Fibroblast of lung (primary cell): ENCODE data around the gene DAD1. TPM values are rescaled to one million over a fixed set of nuclear protein-coding genes. Genes with fewer than 3 reads are reported as not detected.

ENCODE experiments used
- DNase-seq, 2 donors: peaks; one replicate each; pipeline versions ENCODE4 v3.0.0 to v3.0.0-alpha.2; 2010; ENCODE audit warnings: low read depth in 2 of 2
- H2AFZ ChIP-seq: 2 replicates; pipeline ENCODE4 v1.5.1; 2012; ENCODE audit warnings: low read length, control low read depth, inconsistent platforms
- H3K27ac ChIP-seq: 2 replicates; pipeline ENCODE4 v1.5.1; 2011; ENCODE audit warnings: low read length, control low read depth; ENCODE audit not compliant: insufficient read depth
- H3K27me3 ChIP-seq: 2 replicates; pipeline ENCODE4 v1.5.1; 2011; ENCODE audit warnings: mild to moderate bottlenecking, low read length; ENCODE audit not compliant: control insufficient read depth, insufficient read depth
- H3K36me3 ChIP-seq: 2 replicates; pipeline ENCODE4 v1.5.1; 2011; ENCODE audit warnings: low read length; ENCODE audit not compliant: control insufficient read depth, insufficient read depth
- H3K4me1 ChIP-seq: 2 replicates; pipeline ENCODE4 v1.5.1; 2011; ENCODE audit warnings: low read length; ENCODE audit not compliant: control insufficient read depth, insufficient read depth; ENCODE audit errors: extremely low read depth
- H3K4me2 ChIP-seq: 2 replicates; pipeline ENCODE4 v1.5.1; 2011; ENCODE audit warnings: low read length, control low read depth; ENCODE audit not compliant: insufficient read depth; ENCODE audit errors: extremely low read depth
- H3K4me3 ChIP-seq, 4 experiments: fragments of 200-600 bp in 1 of 4; sonication (generic) in 1 of 4; replicated peaks in 1 of 4; 2 replicates each; pipeline ENCODE4 v1.5.1; 2011 to 2016; ENCODE audit warnings: low read length in 4 of 4, low read depth in 3 of 4, mild to moderate bottlenecking in 3 of 4, control low read depth in 2 of 4, inconsistent platforms in 1 of 4, mixed read lengths in 1 of 4; ENCODE audit not compliant: insufficient read depth in 1 of 4; ENCODE audit errors: control extremely low read depth in 1 of 4
- H3K79me2 ChIP-seq: 2 replicates; pipeline ENCODE4 v1.5.1; 2012; ENCODE audit warnings: mild to moderate bottlenecking, low read length, inconsistent platforms; ENCODE audit not compliant: control insufficient read depth, insufficient read depth
- H3K9ac ChIP-seq: 2 replicates; pipeline ENCODE4 v1.5.1; 2011; ENCODE audit warnings: mild to moderate bottlenecking, low read length, control low read depth; ENCODE audit not compliant: insufficient read depth
- H3K9me3 ChIP-seq: 2 replicates; pipeline ENCODE4 v1.5.1; 2012; ENCODE audit warnings: low read depth, low read length; ENCODE audit not compliant: control insufficient read depth, insufficient read depth
- H4K20me1 ChIP-seq: 2 replicates; pipeline ENCODE4 v1.5.1; 2011; ENCODE audit warnings: low read length; ENCODE audit not compliant: control insufficient read depth, insufficient read depth; ENCODE audit errors: extremely low read depth
- EZH2 ChIP-seq: IDR thresholded peaks from 2 replicates; pipeline ENCODE4 v1.5.1; 2012; ENCODE audit warnings: low read length, control low read depth, mild to moderate bottlenecking; ENCODE audit errors: missing control alignments
- polyA plus RNA-seq, 2 donors: library from polyadenylated mRNA; depleted of rRNA in 1 of 2; stranded (reverse) in 1 of 2; unstranded in 1 of 2; fragments of >200 nt; gene quantifications; 2 replicates each; pipeline ENCODE4 v1.2.1, GENCODE V29; 2011 to 2012; ENCODE audit warnings: missing spikeins in 1 of 2
- total RNA-seq: library from RNA; depleted of rRNA; stranded (reverse); fragments of >200 nt; gene quantifications from 2 replicates; pipeline ENCODE4 v1.2.1, GENCODE V29; 2014
- TF ChIP-seq, protein P1 (sequence below), 2 donors: IDR thresholded peaks in 1 of 2; conservative IDR thresholded peaks in 1 of 2; 1 replicate in 1 of 2; 2 replicates in 1 of 2; pipeline ENCODE4 v1.5.1; 2011 to 2012; ENCODE audit warnings: low read length in 2 of 2, control low read depth in 1 of 2, inconsistent platforms in 1 of 2, low read depth in 1 of 2, mild to moderate bottlenecking in 1 of 2

Gene DAD1
- total and polyA plus RNA-seq, 2 donors (not counting 1 experiment from before 2014, with no cell fraction given): 249 to 623 TPM

DNA sequence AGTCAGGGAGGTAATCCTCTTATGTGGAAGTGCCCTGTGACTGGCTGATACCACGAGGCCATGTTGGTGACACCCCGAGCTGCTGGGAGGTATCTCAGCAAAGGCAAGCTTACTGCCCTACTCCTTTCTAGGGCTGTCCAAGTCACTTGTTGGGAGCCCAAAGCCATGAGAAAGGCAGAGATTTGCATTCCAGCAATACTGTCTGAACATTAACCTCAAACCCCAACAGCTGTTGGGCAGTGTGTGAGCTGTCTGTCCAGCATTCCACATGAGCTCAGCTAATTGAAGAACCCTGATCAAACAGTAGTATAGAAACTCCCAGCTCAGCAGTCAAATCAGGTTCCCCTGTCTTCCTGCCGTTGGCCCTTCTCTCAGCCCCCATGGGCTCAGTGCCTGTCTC, 18.3 kb upstream of the DAD1 start:
- Histone ChIP-seq H3K9me3 (no peaks in the 10 kb centered on the region), H3K4me1 (peaks cover 11% of the 10 kb centered on the region), H3K79me2 (no peaks in the 10 kb centered on the region), H3K27me3 (no peaks in the 10 kb centered on the region), H3K4me3 (no peak overlapping the region), H3K4me2 (no peak overlapping the region), H2AFZ (no peak overlapping the region), H4K20me1 (no peaks in the 10 kb centered on the region), H3K36me3 (peaks cover 37% of the 10 kb centered on the region), H3K27ac (no peak overlapping the region), H3K9ac (no peak overlapping the region)
- TF ChIP-seq EZH2: no peak
- TF ChIP-seq, protein P1, sequence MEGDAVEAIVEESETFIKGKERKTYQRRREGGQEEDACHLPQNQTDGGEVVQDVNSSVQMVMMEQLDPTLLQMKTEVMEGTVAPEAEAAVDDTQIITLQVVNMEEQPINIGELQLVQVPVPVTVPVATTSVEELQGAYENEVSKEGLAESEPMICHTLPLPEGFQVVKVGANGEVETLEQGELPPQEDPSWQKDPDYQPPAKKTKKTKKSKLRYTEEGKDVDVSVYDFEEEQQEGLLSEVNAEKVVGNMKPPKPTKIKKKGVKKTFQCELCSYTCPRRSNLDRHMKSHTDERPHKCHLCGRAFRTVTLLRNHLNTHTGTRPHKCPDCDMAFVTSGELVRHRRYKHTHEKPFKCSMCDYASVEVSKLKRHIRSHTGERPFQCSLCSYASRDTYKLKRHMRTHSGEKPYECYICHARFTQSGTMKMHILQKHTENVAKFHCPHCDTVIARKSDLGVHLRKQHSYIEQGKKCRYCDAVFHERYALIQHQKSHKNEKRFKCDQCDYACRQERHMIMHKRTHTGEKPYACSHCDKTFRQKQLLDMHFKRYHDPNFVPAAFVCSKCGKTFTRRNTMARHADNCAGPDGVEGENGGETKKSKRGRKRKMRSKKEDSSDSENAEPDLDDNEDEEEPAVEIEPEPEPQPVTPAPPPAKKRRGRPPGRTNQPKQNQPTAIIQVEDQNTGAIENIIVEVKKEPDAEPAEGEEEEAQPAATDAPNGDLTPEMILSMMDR (conservative IDR thresholded peaks at IDR 0.05 in 1 of 2, IDR thresholded peaks at IDR 0.05 in 1 of 2; ENCODE audit: low read depth in 1 of 2, low read length in 2 of 2): no peak
- peak in 1 of 2 donors; percentile 30 for DNase-seq

DNA sequence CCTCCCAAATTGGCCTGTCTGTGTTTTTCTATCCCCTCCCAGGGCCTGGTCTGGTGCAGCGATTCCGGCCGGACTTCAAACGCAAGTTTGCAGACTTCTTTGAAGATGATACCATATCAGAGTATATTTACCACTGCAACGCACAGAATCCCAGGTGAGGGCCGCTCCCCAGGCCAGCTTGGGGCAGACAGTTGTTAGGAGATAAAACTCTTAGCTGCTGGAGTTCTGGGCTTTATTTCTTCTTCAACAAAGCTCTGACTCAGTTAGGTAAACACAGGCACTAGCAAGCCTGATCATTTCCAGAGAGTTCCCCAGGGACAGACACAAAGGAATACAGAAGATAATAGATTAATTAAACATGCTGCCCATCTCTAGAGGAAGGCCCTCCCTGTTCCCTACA, 17.4 kb upstream of the DAD1 start:
- Histone ChIP-seq H2AFZ (no peak overlapping the region), H4K20me1 (no peaks in the 10 kb centered on the region), H3K27ac (no peak overlapping the region), H3K27me3 (no peaks in the 10 kb centered on the region), H3K79me2 (no peaks in the 10 kb centered on the region), H3K4me2 (no peak overlapping the region), H3K36me3 (peaks cover 40% of the 10 kb centered on the region), H3K4me1 (peaks cover 17% of the 10 kb centered on the region), H3K4me3 (no peak overlapping the region), H3K9ac (no peak overlapping the region), H3K9me3 (no peaks in the 10 kb centered on the region)
- no peak for DNase-seq
- TF ChIP-seq, protein P1 (conservative IDR thresholded peaks at IDR 0.05 in 1 of 2, IDR thresholded peaks at IDR 0.05 in 1 of 2; ENCODE audit: low read depth in 1 of 2, low read length in 2 of 2): no peak
- TF ChIP-seq EZH2: no peak

DNA sequence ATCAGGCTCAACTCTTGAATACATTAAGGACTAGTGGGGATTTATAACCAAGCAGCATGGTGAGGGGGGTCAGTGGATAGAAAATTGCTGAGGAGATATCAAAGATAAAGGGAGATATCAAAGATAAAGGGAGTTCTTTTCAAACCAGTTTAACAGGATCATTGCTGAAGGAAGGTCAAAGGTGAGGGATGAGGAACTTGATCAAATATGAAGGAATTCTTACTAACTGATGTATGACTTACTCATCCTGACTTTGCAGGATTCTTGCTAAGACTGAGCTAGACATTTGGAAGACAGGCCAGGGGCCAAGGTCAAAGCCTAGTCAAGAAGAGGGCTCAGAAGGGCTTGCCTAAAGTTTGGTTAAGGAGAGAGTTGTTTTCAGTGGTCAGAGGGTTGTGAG, 13.8 kb upstream of the DAD1 start:
- peaks cover 24% of the 10 kb centered on the region for H3K36me3 ChIP-seq
- H3K27me3 ChIP-seq: no peaks in the 10 kb centered on the region
- H3K4me2 ChIP-seq: peak overlapping the region; percentile 55
- H2AFZ ChIP-seq: no peak overlapping the region
- H3K4me3 ChIP-seq: no peak overlapping the region
- no peaks in the 10 kb centered on the region for H4K20me1 ChIP-seq
- H3K79me2 ChIP-seq: peaks cover 8% of the 10 kb centered on the region
- H3K9me3 ChIP-seq: no peaks in the 10 kb centered on the region
- peak overlapping the region; percentile 67 for H3K27ac ChIP-seq
- DNase-seq: no peak
- H3K4me1 ChIP-seq: peaks cover 29% of the 10 kb centered on the region
- no peak overlapping the region for H3K9ac ChIP-seq
- TF ChIP-seq EZH2: no peak
- TF ChIP-seq, protein P1 (conservative IDR thresholded peaks at IDR 0.05 in 1 of 2, IDR thresholded peaks at IDR 0.05 in 1 of 2; ENCODE audit: low read depth in 1 of 2, low read length in 2 of 2): no peak
